Neural cell (in vitro differentiated cells): ENCODE measurements around the gene CAMSAP2. TPM values are rescaled to one million over a fixed set of nuclear protein-coding genes. Genes with fewer than 3 reads are reported as not detected.

ENCODE experiments used
- H2AFZ ChIP-seq: fragments of 200-600, 300-800 bp; sonication (generic), shearing (Covaris generic); 2 replicates; pipeline ENCODE4 v1.6.0; 2014; ENCODE audit warnings: low read depth, mild to moderate bottlenecking, antibody characterized with exemption, low read length, moderate library complexity
- H3F3A ChIP-seq: fragments of 200-600 bp; shearing (Covaris generic); 2 replicates; pipeline ENCODE4 v1.6.1; 2016; ENCODE audit warnings: mild to moderate bottlenecking, moderate library complexity, mixed read lengths, antibody characterized with exemption, low read length; ENCODE audit not compliant: insufficient read depth, poor library complexity, severe bottlenecking
- H3K27ac ChIP-seq: fragments of 200-600, 300-800 bp; sonication (generic), shearing (Covaris generic); 2 replicates; pipeline ENCODE4 v1.5.1; 2014; ENCODE audit warnings: mild to moderate bottlenecking, low read length, moderate library complexity
- H3K27me3 ChIP-seq: fragments of 300-800, 200-600 bp; sonication (generic), shearing (Covaris generic); 2 replicates; pipeline ENCODE4 v1.6.0; 2014; ENCODE audit warnings: mild to moderate bottlenecking, low read depth, low read length, moderate library complexity; ENCODE audit not compliant: insufficient read depth
- H3K36me3 ChIP-seq: fragments of 300-800, 200-600 bp; sonication (generic), shearing (Covaris generic); 2 replicates; pipeline ENCODE4 v1.5.1; 2014; ENCODE audit warnings: mild to moderate bottlenecking, antibody characterized with exemption, low read length, moderate library complexity; ENCODE audit not compliant: insufficient read depth
- H3K4me2 ChIP-seq: fragments of 300-800, 200-600 bp; sonication (generic), shearing (Covaris generic); 2 replicates; pipeline ENCODE4 v1.6.0; 2014; ENCODE audit warnings: mild to moderate bottlenecking, low read length
- H3K4me3 ChIP-seq: fragments of 300-800, 200-600 bp; sonication (generic), shearing (Covaris generic); 2 replicates; pipeline ENCODE4 v1.5.1; 2014; ENCODE audit warnings: mild to moderate bottlenecking, low read length, moderate library complexity
- H3K79me2 ChIP-seq: fragments of 200-600 bp; shearing (Covaris generic); replicated peaks from 2 replicates; pipeline ENCODE4 v1.6.0; 2014; ENCODE audit warnings: mild to moderate bottlenecking, low read length, moderate library complexity; ENCODE audit not compliant: insufficient read depth
- H3K9ac ChIP-seq: fragments of 300-800, 200-600 bp; sonication (generic), shearing (Covaris generic); 2 replicates; pipeline ENCODE4 v1.6.1; 2016; ENCODE audit warnings: mild to moderate bottlenecking, low read length, mixed read lengths
- H3K9me2 ChIP-seq: fragments of 200-600 bp; shearing (Covaris generic); 2 replicates; pipeline ENCODE4 v1.6.1; 2016; ENCODE audit warnings: mild to moderate bottlenecking, low read length, mixed read lengths; ENCODE audit not compliant: insufficient read depth
- H3K9me3 ChIP-seq: fragments of 200-600, 300-800 bp; sonication (generic), shearing (Covaris generic); 2 replicates; pipeline ENCODE4 v1.6.1; 2016; ENCODE audit warnings: mild to moderate bottlenecking, mixed run types, low read length, moderate library complexity, mixed read lengths
- H4K20me1 ChIP-seq: fragments of 200-600 bp; shearing (Covaris generic); 2 replicates; pipeline ENCODE4 v1.6.1; 2016; ENCODE audit warnings: mild to moderate bottlenecking, mixed run types; ENCODE audit not compliant: insufficient read depth
- EP300 ChIP-seq: fragments of 450-650 bp; conservative IDR thresholded peaks from 2 replicates; pipeline ENCODE4 v1.6.1; 2014; ENCODE audit warnings: antibody characterized with exemption, mild to moderate bottlenecking, moderate library complexity; ENCODE audit not compliant: poor library complexity, severe bottlenecking
- EZH2 ChIP-seq: fragments of 200-600, 300-800 bp; shearing (Covaris generic), sonication (generic); IDR thresholded peaks from 2 replicates; pipeline ENCODE4 v1.6.1; 2014; ENCODE audit warnings: antibody characterized with exemption, low read length, borderline replicate concordance, mild to moderate bottlenecking; ENCODE audit not compliant: insufficient read depth, poor library complexity, severe bottlenecking
- MXI1 ChIP-seq: fragments of 450-650 bp; conservative IDR thresholded peaks from 2 replicates; pipeline ENCODE4 v1.6.1; 2014; ENCODE audit warnings: antibody characterized with exemption, mild to moderate bottlenecking; ENCODE audit not compliant: poor library complexity, severe bottlenecking
- POLR2AphosphoS5 ChIP-seq: IDR thresholded peaks from 2 replicates; pipeline ENCODE4 v1.6.1; 2012
- RAD21 ChIP-seq: fragments of 450-650 bp; conservative IDR thresholded peaks from 2 replicates; pipeline ENCODE4 v1.6.1; 2014; ENCODE audit warnings: antibody characterized with exemption, mild to moderate bottlenecking, moderate library complexity
- SMC3 ChIP-seq: fragments of 450-650 bp; conservative IDR thresholded peaks from 2 replicates; pipeline ENCODE4 v1.6.1; 2014; ENCODE audit warnings: antibody characterized with exemption, mild to moderate bottlenecking, moderate library complexity; ENCODE audit not compliant: poor library complexity
- TAF1 ChIP-seq: IDR thresholded peaks from 2 replicates; pipeline ENCODE4 v1.6.1; 2012; ENCODE audit warnings: low read depth
- polyA plus RNA-seq: library from polyadenylated mRNA; depleted of rRNA; stranded (reverse); fragments of >200 nt; gene quantifications from 2 replicates; pipeline ENCODE4 v1.2.3, GENCODE V29; 2014
- TF ChIP-seq, protein P1 (sequence below): IDR thresholded peaks from 2 replicates; pipeline ENCODE4 v1.6.1; 2012; ENCODE audit warnings: borderline replicate concordance
- TF ChIP-seq, protein P2 (sequence below): fragments of 450-650 bp; IDR thresholded peaks from 2 replicates; pipeline ENCODE4 v1.5.1; 2014; ENCODE audit warnings: antibody characterized with exemption, mild to moderate bottlenecking, moderate library complexity; ENCODE audit not compliant: poor library complexity, severe bottlenecking

Gene CAMSAP2
- polyA plus RNA-seq, 1 donor from 2014 or later: 52.7 TPM

DNA sequence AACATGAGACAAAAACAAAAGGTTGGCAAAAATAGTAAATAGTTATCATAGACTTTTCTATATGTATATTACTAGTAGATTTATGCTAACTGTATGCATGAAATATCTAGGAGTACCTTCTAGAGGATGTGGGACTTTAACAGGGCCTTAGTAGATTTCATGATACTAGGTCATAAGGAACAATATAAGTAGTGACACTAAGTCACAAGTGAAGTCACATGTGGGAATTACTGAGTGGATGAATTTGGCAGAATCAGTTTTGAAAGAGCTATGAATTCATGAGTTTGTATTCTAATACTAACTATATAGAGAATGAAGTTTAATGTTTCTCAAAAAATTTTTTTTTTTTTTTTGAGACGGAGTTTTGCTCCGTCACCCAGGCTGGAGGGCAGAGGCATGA is 81.0 kb downstream of the CAMSAP2 start:
- Histone ChIP-seq H4K20me1 (no peaks in the 10 kb centered on the region), H3K9ac (no peak overlapping the region)
- TF ChIP-seq EZH2: no peak

DNA sequence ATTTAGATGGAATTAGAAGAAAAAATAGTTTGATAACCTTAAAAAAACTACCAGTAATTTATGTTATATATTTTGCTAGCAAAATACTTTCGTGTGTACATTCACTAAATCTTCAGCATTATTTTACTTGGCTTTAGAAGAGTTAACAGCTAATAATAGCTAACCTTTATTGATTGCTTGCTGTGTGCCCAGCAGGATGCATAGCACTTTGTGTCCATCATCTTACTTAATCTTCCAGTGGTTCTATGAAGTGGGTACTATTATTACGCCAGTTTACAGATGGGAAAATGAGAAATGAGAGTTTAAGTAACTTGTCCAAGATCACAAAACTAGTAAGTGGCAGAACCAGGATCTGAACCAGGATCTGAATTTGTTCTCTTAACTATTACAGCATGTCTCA is 92.4 kb downstream of the CAMSAP2 start:
- H3K27ac ChIP-seq: no peak overlapping the region
- H3K9ac ChIP-seq: no peak overlapping the region
- no peak overlapping the region for H2AFZ ChIP-seq
- TF ChIP-seq SMC3 (no peak), EP300 (peak; percentile 62), POLR2AphosphoS5 (peak; percentile 89), RAD21 (no peak)
- TF ChIP-seq, protein P1, sequence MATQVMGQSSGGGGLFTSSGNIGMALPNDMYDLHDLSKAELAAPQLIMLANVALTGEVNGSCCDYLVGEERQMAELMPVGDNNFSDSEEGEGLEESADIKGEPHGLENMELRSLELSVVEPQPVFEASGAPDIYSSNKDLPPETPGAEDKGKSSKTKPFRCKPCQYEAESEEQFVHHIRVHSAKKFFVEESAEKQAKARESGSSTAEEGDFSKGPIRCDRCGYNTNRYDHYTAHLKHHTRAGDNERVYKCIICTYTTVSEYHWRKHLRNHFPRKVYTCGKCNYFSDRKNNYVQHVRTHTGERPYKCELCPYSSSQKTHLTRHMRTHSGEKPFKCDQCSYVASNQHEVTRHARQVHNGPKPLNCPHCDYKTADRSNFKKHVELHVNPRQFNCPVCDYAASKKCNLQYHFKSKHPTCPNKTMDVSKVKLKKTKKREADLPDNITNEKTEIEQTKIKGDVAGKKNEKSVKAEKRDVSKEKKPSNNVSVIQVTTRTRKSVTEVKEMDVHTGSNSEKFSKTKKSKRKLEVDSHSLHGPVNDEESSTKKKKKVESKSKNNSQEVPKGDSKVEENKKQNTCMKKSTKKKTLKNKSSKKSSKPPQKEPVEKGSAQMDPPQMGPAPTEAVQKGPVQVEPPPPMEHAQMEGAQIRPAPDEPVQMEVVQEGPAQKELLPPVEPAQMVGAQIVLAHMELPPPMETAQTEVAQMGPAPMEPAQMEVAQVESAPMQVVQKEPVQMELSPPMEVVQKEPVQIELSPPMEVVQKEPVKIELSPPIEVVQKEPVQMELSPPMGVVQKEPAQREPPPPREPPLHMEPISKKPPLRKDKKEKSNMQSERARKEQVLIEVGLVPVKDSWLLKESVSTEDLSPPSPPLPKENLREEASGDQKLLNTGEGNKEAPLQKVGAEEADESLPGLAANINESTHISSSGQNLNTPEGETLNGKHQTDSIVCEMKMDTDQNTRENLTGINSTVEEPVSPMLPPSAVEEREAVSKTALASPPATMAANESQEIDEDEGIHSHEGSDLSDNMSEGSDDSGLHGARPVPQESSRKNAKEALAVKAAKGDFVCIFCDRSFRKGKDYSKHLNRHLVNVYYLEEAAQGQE: peak; percentile 28
- no peak overlapping the region for H3K4me3 ChIP-seq
- H3K9me2 ChIP-seq: no peaks in the 10 kb centered on the region
- H3K79me2 ChIP-seq: peaks cover 4% of the 10 kb centered on the region
- no peaks in the 10 kb centered on the region for H3K36me3 ChIP-seq
- no peak overlapping the region for H3K4me2 ChIP-seq
- no peaks in the 10 kb centered on the region for H4K20me1 ChIP-seq
- no peaks in the 10 kb centered on the region for H3K9me3 ChIP-seq
- no peaks in the 10 kb centered on the region for H3K27me3 ChIP-seq
- H3F3A ChIP-seq: no peaks in the 10 kb centered on the region

More for the DNA sequence above, 81.0 kb downstream of the CAMSAP2 start:
- no peaks in the 10 kb centered on the region for H3F3A ChIP-seq
- H3K9me3 ChIP-seq: no peaks in the 10 kb centered on the region
- no peak overlapping the region for H2AFZ ChIP-seq
- no peaks in the 10 kb centered on the region for H3K27me3 ChIP-seq
- H3K79me2 ChIP-seq: peaks cover 7% of the 10 kb centered on the region
- H3K4me2 ChIP-seq: no peak overlapping the region
- no peak overlapping the region for H3K4me3 ChIP-seq
- peaks cover 4% of the 10 kb centered on the region for H3K36me3 ChIP-seq
- no peaks in the 10 kb centered on the region for H3K9me2 ChIP-seq
- no peak overlapping the region for H3K27ac ChIP-seq

DNA sequence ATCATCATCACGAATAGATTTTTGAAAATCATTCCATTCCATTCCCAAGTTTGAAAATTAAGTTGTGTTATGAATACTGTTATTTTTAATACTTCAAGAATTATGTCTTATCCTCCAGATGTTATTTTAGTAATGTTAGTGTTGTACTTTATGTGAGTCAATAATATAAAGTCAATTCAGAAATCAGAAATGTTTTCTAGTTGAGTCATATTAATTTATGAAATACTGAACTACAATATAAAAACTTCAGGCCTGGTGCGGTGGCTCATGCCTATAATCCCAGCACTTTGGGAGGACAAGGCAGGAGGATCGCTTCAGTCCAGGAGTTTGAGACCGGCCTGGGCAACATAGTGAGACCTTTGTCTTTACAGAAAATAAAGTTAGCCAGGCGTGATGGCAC is 95.7 kb downstream of the CAMSAP2 start:
- Histone ChIP-seq H3K27ac (no peak overlapping the region), H3K79me2 (peaks cover 4% of the 10 kb centered on the region), H3K9me2 (no peaks in the 10 kb centered on the region), H3K9me3 (peaks cover 5% of the 10 kb centered on the region), H3K9ac (no peak overlapping the region), H3K27me3 (no peaks in the 10 kb centered on the region), H3F3A (no peaks in the 10 kb centered on the region), H3K4me2 (no peak overlapping the region), H3K4me3 (no peak overlapping the region), H3K36me3 (no peaks in the 10 kb centered on the region), H2AFZ (no peak overlapping the region), H4K20me1 (no peaks in the 10 kb centered on the region)
- no peak for TF ChIP-seq MXI1
- TF ChIP-seq EP300: no peak
- no peak for TF ChIP-seq TAF1
- TF ChIP-seq EZH2: no peak
- TF ChIP-seq, protein P2, sequence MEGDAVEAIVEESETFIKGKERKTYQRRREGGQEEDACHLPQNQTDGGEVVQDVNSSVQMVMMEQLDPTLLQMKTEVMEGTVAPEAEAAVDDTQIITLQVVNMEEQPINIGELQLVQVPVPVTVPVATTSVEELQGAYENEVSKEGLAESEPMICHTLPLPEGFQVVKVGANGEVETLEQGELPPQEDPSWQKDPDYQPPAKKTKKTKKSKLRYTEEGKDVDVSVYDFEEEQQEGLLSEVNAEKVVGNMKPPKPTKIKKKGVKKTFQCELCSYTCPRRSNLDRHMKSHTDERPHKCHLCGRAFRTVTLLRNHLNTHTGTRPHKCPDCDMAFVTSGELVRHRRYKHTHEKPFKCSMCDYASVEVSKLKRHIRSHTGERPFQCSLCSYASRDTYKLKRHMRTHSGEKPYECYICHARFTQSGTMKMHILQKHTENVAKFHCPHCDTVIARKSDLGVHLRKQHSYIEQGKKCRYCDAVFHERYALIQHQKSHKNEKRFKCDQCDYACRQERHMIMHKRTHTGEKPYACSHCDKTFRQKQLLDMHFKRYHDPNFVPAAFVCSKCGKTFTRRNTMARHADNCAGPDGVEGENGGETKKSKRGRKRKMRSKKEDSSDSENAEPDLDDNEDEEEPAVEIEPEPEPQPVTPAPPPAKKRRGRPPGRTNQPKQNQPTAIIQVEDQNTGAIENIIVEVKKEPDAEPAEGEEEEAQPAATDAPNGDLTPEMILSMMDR: no peak
- TF ChIP-seq, protein P1: no peak
- TF ChIP-seq POLR2AphosphoS5: no peak
- TF ChIP-seq RAD21: no peak
- TF ChIP-seq SMC3: no peak
